Measurements from ENCODE around the gene INHBE. TPM values are rescaled to one million over a fixed set of nuclear protein-coding genes. Genes with fewer than 3 reads are reported as not detected.
"Not testable (repeated sequence)": the region's sequence is repeated elsewhere in the genome, so short reads cannot be mapped to it uniquely, and the experiment has no call there.

The INHBE gene
- total RNA-seq, 2 experiments from 2014 or later: not detected

GRCh38 chr12:57491393-57492280, 36.5 kb downstream of the INHBE start:
- Histone ChIP-seq H3K27ac (ENCODE audit: low read depth in 1 of 2, low read length in 2 of 2) (no peak overlapping the region), H3K27me3 (ENCODE audit: control insufficient read depth in 1 of 2, insufficient read depth in 2 of 2, low read length in 2 of 2) (no peaks in the 10 kb centered on the region), H3K4me1 (ENCODE audit: insufficient read depth, low read length) (peaks cover 26% of the 10 kb centered on the region), H3K9me3 (ENCODE audit: control insufficient read depth in 1 of 2, insufficient read depth in 1 of 2, low read length in 2 of 2) (no peaks in the 10 kb centered on the region), H3K36me3 (ENCODE audit: insufficient read depth, low read length) (peaks cover 43% of the 10 kb centered on the region), H3K4me3 (ENCODE audit: low read length) (no peak overlapping the region)
- H3K9me3 Mint-ChIP-seq: no peaks in the 10 kb centered on the region
- peaks cover 73% of the 10 kb centered on the region for H3K36me3 Mint-ChIP-seq (ENCODE audit: low read depth)
- intact Hi-C loops (cut with DNase I, micrococcal nuclease): loop anchor here in 1 of 2 experiments (2.0 kb wide), 1 partner anchor 15 kb away; no protein-coding TSS in a partner anchor
- peak overlapping the region; percentile 54 for H3K4me3 Mint-ChIP-seq
- DNase-seq (peak in 1 of 14 experiments; percentile 31), ATAC-seq (ENCODE audit: poor library complexity) (peak; percentile 28)
- ChIA-PET CTCF (interaction anchor here (0.7 to 1.5 kb wide), 3 partner anchors 12 to 32 kb away, joined by 4 to 5 read pairs (median 4); partner anchors contain the start of gene GLI1), POLR2A (interaction anchor here (0.7 to 2.4 kb wide), 4 partner anchors 12 to 33 kb away, joined by 3 to 7 read pairs (median 4); partner anchors contain the start of genes ARHGAP9, DDIT3 and GLI1)
- H3K4me1 Mint-ChIP-seq (ENCODE audit: low read depth): peaks cover 35% of the 10 kb centered on the region
- no peaks in the 10 kb centered on the region for H3K27me3 Mint-ChIP-seq
- TF ChIP-seq, protein P1, sequence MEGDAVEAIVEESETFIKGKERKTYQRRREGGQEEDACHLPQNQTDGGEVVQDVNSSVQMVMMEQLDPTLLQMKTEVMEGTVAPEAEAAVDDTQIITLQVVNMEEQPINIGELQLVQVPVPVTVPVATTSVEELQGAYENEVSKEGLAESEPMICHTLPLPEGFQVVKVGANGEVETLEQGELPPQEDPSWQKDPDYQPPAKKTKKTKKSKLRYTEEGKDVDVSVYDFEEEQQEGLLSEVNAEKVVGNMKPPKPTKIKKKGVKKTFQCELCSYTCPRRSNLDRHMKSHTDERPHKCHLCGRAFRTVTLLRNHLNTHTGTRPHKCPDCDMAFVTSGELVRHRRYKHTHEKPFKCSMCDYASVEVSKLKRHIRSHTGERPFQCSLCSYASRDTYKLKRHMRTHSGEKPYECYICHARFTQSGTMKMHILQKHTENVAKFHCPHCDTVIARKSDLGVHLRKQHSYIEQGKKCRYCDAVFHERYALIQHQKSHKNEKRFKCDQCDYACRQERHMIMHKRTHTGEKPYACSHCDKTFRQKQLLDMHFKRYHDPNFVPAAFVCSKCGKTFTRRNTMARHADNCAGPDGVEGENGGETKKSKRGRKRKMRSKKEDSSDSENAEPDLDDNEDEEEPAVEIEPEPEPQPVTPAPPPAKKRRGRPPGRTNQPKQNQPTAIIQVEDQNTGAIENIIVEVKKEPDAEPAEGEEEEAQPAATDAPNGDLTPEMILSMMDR (IDR thresholded peaks at IDR 0.05): no peak
- H3K27ac Mint-ChIP-seq: peak overlapping the region; percentile 28

GRCh38 chr12:57495051-57495701, 40.1 kb downstream of the INHBE start:
- Mint-ChIP-seq H3K4me1 (ENCODE audit: low read depth) (peaks cover 18% of the 10 kb centered on the region), H3K36me3 (ENCODE audit: low read depth) (peaks cover 76% of the 10 kb centered on the region)
- H3K36me3 ChIP-seq (ENCODE audit: insufficient read depth, low read length): peaks cover 53% of the 10 kb centered on the region
- DNase-seq; H3K27me3 Mint-ChIP-seq; ATAC-seq (ENCODE audit: poor library complexity); CTCF ChIA-PET; H3K9me3 ChIP-seq (ENCODE audit: control insufficient read depth in 1 of 2, insufficient read depth in 1 of 2, low read length in 2 of 2); H3K9me3 Mint-ChIP-seq; H3K4me3 Mint-ChIP-seq; H3K4me1 ChIP-seq (ENCODE audit: insufficient read depth, low read length); H3K27me3 ChIP-seq (ENCODE audit: control insufficient read depth in 1 of 2, insufficient read depth in 2 of 2, low read length in 2 of 2); H3K4me3 ChIP-seq (ENCODE audit: low read length); POLR2A ChIA-PET; H3K27ac ChIP-seq (ENCODE audit: low read depth in 1 of 2, low read length in 2 of 2); intact Hi-C loops (cut with DNase I, micrococcal nuclease); H3K27ac Mint-ChIP-seq: not testable (repeated sequence)

GRCh38 chr12:57496822-57497221, 41.7 kb downstream of the INHBE start:
- POLR2A ChIA-PET: interaction anchor here (0.7 kb wide), 2 partner anchors 20 to 94 kb away, joined by 3 read pairs; partner anchors contain the start of gene PIP4K2C
- TF ChIP-seq, protein P1 (IDR thresholded peaks at IDR 0.05): no peak
- ATAC-seq (ENCODE audit: poor library complexity) (no peak), DNase-seq (no peak)
- Mint-ChIP-seq H3K27ac (no peak overlapping the region), H3K9me3 (no peaks in the 10 kb centered on the region), H3K36me3 (ENCODE audit: low read depth) (peaks cover 74% of the 10 kb centered on the region), H3K27me3 (no peaks in the 10 kb centered on the region), H3K4me3 (no peak overlapping the region), H3K4me1 (ENCODE audit: low read depth) (peaks cover 14% of the 10 kb centered on the region)
- no peak overlapping the region for H3K27ac ChIP-seq (ENCODE audit: low read depth in 1 of 2, low read length in 2 of 2)
- intact Hi-C loops (cut with DNase I, micrococcal nuclease): no loop called here
- no peaks in the 10 kb centered on the region for H3K9me3 ChIP-seq (ENCODE audit: control insufficient read depth in 1 of 2, insufficient read depth in 1 of 2, low read length in 2 of 2)
- no peak overlapping the region for H3K4me3 ChIP-seq (ENCODE audit: low read length)
- no peaks in the 10 kb centered on the region for H3K27me3 ChIP-seq (ENCODE audit: control insufficient read depth in 1 of 2, insufficient read depth in 2 of 2, low read length in 2 of 2)
- CTCF ChIA-PET: interaction anchor here (0.9 kb wide), 1 partner anchor 37 kb away, joined by 3 read pairs; the partner anchor contains the start of gene GLI1
- H3K4me1 ChIP-seq (ENCODE audit: insufficient read depth, low read length): no peaks in the 10 kb centered on the region
- H3K36me3 ChIP-seq (ENCODE audit: insufficient read depth, low read length): peaks cover 51% of the 10 kb centered on the region

Measured in CD4-positive, alpha-beta T cell (primary cell).